ENCODE data around the gene TADA2A.

GRCh38 chr17:37520174-37520573 is 113.5 kb downstream of the TADA2A start:
- TF ChIP-seq, protein P1, sequence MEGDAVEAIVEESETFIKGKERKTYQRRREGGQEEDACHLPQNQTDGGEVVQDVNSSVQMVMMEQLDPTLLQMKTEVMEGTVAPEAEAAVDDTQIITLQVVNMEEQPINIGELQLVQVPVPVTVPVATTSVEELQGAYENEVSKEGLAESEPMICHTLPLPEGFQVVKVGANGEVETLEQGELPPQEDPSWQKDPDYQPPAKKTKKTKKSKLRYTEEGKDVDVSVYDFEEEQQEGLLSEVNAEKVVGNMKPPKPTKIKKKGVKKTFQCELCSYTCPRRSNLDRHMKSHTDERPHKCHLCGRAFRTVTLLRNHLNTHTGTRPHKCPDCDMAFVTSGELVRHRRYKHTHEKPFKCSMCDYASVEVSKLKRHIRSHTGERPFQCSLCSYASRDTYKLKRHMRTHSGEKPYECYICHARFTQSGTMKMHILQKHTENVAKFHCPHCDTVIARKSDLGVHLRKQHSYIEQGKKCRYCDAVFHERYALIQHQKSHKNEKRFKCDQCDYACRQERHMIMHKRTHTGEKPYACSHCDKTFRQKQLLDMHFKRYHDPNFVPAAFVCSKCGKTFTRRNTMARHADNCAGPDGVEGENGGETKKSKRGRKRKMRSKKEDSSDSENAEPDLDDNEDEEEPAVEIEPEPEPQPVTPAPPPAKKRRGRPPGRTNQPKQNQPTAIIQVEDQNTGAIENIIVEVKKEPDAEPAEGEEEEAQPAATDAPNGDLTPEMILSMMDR (IDR thresholded peaks at IDR 0.05; ENCODE audit: poor library complexity): no peak
- no peak for TF ChIP-seq EZH2 (IDR thresholded peaks at IDR 0.05; ENCODE audit: borderline replicate concordance)
